ENCODE measurements around the gene BRI3.

Gene BRI3

DNA sequence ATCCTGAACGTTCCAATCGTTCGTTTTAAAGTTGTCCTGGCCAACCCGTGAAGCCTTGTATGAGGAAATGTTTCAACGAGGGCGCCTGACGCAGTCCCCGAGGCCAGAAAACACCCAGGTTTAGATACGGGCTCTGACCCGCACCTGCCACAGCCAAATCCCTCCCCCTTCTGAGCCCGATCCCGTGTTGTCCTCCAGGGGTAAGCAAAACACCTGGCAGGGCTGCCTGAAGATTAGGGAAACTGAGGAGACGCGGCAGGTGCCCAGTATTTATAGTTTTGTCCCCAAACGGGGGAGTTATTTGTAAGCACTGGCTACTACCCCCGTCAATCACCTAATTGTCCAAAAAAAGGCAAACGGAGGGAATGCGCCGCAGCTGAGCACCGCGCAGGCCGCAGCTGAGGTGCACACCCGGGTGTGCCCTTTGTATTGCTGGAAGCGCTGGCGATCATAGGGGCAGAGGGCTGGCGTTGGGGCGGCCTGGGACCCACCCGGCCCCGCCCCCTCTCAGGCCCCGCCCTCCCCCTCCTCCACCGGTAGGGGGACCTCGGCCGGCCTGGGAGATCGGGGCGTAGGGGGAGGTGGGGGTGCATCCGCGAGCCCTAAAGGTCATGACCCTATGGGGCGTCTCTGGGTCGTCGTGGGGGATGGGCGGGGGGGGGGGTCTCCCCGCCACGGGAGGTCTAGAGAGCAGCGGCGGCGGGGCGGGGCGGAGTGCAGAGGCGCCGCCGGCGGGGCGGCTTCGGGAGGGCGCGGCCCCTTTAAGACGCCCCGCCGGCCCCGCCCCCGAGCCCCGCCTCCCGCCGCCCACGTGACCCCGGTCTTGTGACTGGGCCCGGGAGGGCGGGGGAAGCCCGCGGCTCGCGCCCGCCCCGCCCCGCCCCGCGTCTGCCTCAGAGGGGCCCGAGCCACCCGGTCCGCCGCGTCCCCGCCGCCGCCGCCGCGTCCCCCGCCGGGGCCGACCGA, at the start of gene BRI3:
Gene BRI3, plus strand, starts transcription at position 896 of the 966 bp plus-strand sequence. CDS start 110 bp downstream, outside the sequence.
- DNase-seq (ENCODE audit: low read depth in 3 of 3) = peak; percentile 81 to 92 (median 83)

DNA sequence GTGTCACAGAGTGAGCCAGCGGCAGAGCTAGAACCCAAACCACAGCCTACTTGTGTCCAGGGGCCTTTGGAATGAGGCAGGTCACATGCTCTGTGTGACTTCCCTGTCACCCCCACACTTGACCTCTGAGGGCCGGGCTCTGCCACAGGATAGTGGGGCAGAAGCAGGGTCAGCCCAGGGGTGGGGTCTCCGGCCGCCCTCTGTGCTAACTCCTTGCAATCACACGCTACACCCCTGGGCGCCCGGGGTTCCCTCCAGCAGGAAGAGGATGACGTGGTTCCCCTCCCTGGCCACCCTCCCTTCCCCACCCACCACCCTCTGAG, 49.3 kb upstream of the BRI3 start:
- DNase-seq (ENCODE audit: low read depth in 3 of 3) = no peak

DNA sequence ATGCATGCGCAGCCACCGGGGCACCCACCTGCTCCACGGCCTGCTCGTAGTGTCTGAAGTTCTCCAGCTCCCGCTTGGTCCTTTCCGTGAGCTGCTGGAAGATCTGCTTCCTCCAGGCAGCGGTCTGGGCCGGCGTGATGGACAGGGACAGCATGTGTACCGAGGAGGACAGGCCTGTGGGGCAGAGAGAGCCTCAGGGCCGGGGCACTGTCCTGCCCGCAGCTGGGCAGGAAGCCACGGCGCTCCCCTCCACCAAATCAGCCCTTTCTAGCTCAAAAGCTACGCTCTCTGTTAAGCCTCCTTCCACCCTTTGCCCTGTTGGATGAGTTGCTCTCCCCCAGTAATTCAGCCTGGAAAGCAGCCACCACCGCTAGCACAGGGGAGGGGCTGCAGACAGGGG, 48.7 kb upstream of the BRI3 start:
- no peak for DNase-seq (ENCODE audit: low read depth in 3 of 3)

- DNase-seq (ENCODE audit: low read depth in 3 of 3) = no peak
Measured at GRCh38 chr7:98233219-98234070, 48.0 kb upstream of the BRI3 start.

GRCh38 chr7:98234429-98235147, 46.9 kb upstream of the BRI3 start:
- no peak for DNase-seq (ENCODE audit: low read depth in 3 of 3)

- no peak for DNase-seq (ENCODE audit: low read depth in 3 of 3)
Measured at GRCh38 chr7:98235901-98236300, 45.6 kb upstream of the BRI3 start.

DNA sequence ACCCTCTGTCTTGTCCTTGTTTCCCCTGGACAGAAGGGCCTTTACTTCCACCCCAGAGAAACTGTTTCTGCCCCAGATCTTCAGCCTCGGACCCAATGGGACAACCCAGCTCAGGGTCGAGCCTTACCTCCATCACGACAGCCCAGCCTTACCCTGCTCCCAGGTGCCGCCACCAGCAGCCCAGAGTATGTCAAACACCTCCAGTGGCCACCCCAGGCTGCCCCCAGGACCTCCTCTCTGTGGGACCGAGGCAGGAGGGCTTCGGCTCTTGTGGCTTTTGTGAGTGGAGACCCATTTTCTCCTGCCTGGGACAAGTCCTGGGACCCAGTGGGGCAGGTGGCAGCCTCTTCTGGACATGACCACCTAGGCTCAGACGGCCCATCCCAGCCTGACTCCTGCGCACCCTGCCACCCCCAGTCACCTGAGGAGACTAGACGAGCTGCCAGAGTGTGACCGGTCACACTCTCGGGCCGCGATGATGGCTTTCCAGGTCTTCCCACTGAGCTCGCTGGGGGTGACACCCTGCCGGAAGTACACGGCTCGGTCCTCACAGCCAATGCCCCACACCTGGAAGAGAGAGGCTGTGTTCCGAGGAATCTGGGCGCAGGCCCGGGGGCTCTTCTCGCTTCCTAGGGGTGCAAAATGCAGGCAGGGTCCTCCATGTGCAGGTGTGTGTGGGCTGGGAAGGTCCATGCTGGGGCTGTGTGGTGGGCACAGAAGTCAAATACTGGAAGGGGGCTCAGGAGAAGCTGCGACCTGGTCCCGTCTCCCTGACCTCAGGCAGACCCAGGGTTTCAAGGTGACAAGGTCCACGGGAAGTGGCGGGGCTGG, 44.9 kb upstream of the BRI3 start:
- DNase-seq (ENCODE audit: low read depth in 3 of 3) = no peak

- no peak for DNase-seq (ENCODE audit: low read depth in 3 of 3)
Measured at GRCh38 chr7:98238076-98238475, 43.4 kb upstream of the BRI3 start.

- no peak for DNase-seq (ENCODE audit: low read depth in 3 of 3)
Measured at GRCh38 chr7:98238976-98239375, 42.5 kb upstream of the BRI3 start.

- DNase-seq (ENCODE audit: low read depth in 3 of 3) = peak in 1 of 3 experiments; percentile 24
Measured at GRCh38 chr7:98240961-98241673, 40.4 kb upstream of the BRI3 start.

- DNase-seq (ENCODE audit: low read depth in 3 of 3) = no peak
Measured at GRCh38 chr7:98241674-98242241, 39.7 kb upstream of the BRI3 start.

DNA sequence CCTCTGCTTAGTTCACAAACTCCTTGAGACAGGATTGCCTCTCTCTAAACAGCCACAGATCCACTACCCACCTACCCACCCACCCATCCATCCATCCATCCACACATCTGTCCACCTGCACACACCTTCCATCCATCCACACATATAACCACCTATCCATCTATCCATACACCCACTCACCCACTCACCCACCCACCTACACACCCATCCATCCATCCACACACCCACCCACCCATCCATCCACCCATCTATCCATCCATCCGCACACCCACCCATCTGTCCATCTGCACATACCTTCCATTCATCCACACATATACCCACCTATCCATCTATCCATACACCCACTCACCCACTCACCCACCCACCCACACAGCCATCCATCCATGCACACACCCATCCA, 39.1 kb upstream of the BRI3 start:
- no peak for DNase-seq (ENCODE audit: low read depth in 3 of 3)

DNA sequence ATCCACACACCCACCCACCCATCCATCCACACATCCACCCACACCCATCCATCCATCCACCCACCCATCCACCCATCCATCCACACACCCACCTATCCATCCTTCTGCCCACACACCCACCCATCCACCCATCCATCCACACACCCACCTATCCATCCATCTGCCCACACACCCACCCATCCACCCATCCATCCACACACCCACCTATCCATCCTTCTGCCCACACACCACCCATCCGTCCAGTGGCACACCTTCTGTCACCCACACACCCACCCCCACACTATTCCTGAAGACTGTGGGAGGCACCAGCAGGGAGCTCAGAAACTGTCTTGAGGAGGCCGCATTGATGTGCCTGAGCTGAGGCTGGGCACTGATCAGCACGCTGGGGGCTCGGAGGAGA, 38.6 kb upstream of the BRI3 start:
- DNase-seq (ENCODE audit: low read depth in 3 of 3) = no peak

GRCh38 chr7:98244871-98245270, 36.6 kb upstream of the BRI3 start:
- no peak for DNase-seq (ENCODE audit: low read depth in 3 of 3)

DNA sequence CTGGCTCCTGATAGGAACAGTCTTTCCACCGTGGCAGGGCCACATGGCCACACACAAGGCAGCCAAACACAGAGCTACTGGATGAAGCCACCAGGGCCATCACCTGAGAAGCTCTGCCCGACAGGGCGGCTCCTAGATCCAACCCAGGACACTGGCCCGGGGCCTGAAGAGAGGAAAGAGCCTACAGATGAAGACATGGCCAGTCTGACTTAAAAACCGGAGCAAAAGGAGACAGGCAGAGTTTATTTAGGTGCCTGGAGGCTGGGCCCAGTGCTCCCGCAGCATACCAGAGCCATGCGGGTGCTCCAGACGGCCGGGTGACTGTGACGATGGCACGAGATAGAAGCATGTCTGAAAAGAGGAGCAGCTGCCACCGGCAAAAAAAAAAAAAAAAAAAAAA, 33.3 kb upstream of the BRI3 start:
- DNase-seq (ENCODE audit: low read depth in 3 of 3) = no peak

GRCh38 chr7:98249106-98249505, 32.4 kb upstream of the BRI3 start:
- DNase-seq (ENCODE audit: low read depth in 3 of 3) = no peak

DNA sequence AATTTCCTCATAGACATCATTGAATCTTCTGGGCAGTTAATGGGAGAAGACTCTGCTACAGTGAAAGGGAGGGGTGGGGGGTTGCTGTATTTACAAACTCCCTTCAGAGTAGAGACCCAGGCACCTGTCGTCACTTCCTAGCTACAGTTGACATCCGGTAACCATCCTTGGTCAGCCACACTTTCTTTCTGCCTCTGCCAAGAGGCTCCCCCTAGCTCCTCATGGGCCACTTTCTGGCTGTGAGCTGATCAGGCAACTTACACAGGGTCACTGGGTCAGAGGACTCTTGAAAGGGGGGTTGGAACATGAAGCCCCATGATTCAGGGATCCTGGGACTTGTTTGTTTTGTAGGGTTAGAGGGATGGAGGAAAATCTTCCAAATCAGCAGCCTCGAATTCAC, 30.7 kb upstream of the BRI3 start:
- DNase-seq (ENCODE audit: low read depth in 3 of 3) = peak in 1 of 3 experiments; percentile 25

GRCh38 chr7:98251231-98251600, 30.3 kb upstream of the BRI3 start:
- DNase-seq (ENCODE audit: low read depth in 3 of 3) = no peak

DNA sequence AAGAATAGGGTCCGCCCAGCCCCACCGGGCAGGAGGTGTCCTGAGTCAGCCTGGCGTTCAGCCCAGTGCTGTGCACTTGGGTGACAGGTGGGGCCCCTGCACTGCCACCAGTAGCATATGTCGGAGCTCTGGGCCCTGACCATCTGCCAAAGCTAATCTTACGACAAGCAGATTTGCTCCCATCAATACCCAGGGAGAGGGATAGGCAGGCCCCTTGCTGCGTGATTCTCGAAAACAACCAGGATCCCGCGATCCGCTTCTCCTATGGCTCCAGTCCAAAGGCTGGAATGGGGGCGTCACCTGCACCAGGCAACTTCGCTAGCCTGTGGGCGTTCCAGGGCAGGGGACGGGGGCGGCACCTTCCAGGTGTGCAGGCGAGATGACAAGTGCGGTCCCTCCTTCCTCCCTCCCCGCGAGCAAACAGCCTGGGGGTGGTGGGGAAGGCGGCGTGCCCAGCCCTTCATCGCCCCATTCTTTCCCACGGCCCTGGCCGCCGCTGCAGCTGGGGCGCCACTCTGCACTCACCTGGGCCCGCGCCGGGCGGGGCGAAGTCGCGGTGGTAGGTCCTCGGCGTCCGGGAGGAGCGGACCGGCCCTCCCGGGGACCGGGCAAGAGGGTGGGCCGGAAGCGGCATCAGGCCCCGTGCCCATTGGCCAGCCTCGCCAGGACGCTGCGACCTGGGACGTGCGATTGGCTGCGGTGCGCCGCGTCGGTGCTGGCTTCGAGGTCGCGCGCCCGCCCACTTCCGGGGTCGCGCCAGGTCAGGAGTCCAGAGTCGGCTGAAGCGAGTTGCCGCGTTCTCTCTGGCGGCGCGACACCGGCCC, 29.7 kb upstream of the BRI3 start, which contains the start of gene TECPR1:
Gene TECPR1, minus strand, starts transcription at position 632 of the 824 bp plus-strand sequence. CDS start 6,086 bp downstream, outside the sequence.
- peak; percentile 65 to 88 (median 74) for DNase-seq (ENCODE audit: low read depth in 3 of 3)

Measured in stimulated activated CD4-positive, alpha-beta T cell treated with anti-CD3 and anti-CD28 coated beads, TNF-alpha, amount 100 ng/mL, for 24 hours (primary cell).